Activated CD4-positive, alpha-beta T cell treated with anti-CD3 and anti-CD28 coated beads, Interleukin-10, Interleukin-2, amounts not matched to agents 100 ng/mL and 50 ng/mL, durations not matched to agents 16 hours and 8 hours (primary cell): ENCODE measurements around the gene CHMP4B.

Experiments used
- DNase-seq: peaks from one replicate; pipeline ENCODE4 v3.0.0-alpha.2; 2020

The CHMP4B gene

GRCh38 chr20:33822423-33822822 lies 11.3 kb downstream of the CHMP4B start:
- no peak for DNase-seq

GRCh38 chr20:33822991-33823390 lies 11.8 kb downstream of the CHMP4B start:
- DNase-seq, result no peak

DNA sequence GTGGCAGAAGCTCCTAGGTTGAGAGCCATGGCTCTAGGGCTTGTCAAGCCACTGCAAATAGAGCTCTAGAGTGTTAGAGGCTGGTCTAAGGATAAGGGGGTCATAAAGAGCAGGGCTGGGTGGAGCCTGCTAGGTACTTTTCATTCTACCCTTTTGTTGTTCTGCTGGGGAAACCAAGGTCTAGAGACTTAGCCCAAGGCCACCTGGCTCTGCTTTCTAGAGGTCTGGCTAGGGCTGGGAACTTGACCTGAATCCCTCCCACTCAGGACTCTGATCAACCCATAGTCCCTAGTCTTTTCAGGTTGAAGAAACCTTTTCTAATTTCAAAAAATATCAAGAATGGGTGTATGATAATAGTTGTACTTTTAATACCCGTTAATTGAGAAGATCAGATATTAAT lies 13.7 kb downstream of the CHMP4B start:
- DNase-seq, result no peak

DNA sequence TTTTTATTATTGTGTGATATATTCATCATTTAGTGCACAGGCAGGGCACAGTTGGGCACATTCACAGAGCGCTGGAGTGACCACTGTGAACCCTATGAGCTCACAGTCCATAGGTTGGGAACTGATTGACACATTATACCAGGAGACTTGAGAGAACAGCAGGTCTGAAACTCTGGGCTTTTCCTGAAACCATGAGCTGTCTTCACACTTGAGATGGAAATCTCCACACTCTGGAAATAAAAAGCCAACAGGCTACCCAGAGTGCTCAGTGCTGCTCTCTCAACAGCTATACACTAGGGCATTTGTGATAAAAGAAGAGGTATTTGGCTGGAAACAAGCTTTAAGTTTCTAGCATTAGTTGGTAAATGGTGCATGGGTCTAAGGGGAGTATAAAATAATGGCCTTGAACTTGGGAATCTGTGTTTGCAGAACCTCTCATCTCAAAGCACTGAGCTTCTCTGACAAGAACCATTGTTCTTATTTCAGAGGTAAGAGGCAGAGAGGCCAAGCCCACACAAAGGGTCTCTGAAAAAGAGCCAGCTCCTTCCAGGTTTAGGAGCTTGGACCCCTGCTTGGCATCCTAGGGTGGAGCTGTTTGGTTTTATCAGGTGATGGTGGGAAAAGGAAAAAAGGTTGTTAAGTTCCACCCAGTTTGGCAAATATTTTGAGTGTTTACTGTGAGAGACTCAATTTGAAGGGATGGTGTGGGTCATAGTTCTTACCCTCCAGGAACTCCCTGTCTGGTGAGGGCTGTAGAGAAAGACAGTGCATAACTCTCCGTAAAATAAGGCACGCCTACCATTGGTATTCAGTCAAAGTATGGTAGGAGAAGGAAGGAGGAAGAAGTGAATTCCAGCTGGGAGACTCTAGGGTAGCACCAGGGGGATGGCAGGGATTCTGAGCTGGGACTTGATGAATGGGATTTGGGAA lies 14.5 kb downstream of the CHMP4B start:
- no peak for DNase-seq

GRCh38 chr20:33826270-33826897 lies 15.2 kb downstream of the CHMP4B start:
- DNase-seq, result no peak

DNA sequence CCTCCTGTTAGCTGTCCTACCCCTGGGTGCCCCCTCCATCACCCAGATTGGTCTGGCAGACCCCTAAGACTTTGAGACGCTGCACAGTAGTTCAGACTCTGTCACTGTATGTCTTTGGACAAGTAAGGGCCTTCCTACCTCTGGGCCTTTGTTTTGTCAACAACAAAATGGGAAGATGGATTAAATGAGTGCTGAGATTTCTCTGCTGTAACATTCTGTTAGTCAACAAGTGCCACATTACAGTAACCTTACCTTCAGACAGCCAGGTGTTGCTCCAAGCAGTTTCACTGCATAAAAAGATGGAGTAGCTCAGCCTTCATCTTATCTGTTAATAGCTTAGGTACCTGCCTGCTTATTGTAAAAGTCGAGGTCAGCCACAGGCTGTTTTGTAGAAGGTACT lies 16.0 kb downstream of the CHMP4B start:
- no peak for DNase-seq

DNA sequence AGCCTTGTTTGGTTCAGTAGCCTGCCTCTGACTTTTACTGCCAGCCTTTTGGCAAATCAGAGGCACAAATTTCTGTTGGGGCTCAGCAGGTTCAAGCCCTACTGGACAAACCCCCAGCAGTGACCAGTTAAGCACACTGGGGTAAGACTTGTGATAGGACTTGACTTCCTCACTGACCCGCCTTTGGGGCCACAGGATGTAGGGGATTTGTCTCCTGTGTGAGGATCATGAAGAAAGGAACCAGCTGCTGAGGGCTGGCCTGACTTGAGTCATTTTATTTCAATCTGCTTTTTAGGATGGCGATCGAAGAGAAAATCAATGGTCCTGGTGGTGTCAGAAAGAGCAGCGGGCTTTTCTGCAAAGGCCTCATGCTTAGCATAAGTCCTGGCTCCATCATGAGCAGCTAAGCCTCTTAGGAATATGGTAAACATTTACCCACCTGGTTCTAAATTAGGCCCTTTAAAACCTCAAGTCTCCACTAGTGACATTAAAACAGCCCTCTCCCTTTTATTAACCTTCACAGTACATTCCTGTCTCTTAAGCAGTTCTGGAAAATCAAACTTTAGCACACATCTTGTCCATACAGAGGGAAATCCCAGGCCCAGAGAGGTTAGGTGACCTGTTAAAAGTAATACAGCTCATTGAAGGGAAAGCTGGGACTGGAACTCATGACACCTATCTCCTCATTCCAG lies 16.6 kb downstream of the CHMP4B start:
- DNase-seq, result no peak

DNA sequence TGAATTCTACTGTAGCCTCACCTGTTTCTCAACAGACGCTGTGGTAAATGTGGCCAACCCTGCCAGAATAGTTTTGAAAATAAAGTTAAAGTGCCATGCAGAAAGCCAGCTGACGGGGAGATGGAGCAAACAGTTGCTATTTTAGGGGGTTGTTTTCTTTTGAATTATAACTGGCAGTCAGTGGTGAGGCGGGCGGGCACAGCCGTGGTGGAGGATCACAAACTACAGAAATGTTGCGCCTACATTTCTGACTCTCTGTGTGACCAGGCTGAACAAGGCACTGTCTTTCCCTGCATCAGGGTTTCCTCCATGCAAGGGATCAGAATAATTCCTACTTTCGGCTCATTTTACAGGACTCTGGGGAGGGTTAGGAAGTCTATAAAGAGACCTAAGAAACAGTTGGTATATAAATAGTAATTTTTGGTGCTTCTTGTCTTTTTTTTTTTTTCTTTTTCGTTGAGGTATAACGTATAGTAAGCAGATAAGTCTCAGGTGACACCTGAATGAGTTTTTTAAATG lies 17.2 kb downstream of the CHMP4B start:
- DNase-seq, result no peak

DNA sequence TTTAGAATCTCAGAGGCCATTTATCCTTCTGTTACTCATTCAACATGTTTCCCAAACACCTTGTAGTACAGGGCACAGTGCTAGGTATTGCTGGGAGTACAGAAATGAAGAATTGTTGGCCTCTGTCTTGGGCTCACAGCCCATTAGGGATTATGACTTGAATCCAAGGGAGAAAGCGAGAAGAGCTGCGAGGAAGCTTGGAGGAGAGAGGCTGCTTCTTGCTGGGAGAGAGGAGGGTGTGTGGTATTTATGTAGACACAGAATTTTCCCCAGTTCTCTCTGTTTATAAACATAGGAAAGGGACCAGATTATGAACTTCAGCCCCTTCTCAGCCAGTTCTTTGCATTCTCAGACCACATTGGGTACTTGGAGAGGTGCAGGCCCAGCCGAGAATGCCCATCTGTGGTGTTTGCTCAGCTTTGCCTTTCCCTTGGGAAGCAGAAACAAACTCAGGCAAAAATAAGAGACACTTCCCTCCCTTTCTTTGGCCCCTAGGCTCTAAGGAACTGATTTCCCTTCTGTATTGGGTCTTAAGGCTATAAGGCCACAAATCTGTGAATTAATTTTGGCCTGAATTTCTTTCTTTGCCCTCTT lies 17.9 kb downstream of the CHMP4B start:
- no peak for DNase-seq

DNA sequence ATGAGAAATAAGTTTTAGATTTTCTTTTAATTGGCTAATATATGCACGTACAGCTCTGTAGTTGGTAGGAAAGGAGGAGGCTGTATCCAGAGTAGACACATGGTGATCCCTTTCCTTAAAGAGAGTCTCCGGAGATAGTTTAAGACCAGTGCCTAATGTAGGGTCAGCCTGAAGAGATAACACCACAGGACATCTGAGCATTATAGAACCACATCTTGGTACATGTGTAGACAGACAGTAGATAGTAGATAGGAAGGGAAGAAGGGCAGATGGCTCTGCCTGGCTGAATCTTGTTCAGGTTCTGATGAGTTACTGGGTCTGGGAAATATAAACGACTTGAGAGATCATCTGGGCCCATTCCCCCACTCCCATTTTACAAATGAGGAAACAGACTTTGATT lies 18.5 kb downstream of the CHMP4B start:
- DNase-seq, result no peak

GRCh38 chr20:33830371-33830770 lies 19.2 kb downstream of the CHMP4B start:
- no peak for DNase-seq

GRCh38 chr20:33832103-33832804 lies 21.1 kb downstream of the CHMP4B start:
- DNase-seq, result no peak

- DNase-seq, result no peak
These were observed 22.2 kb downstream of the CHMP4B start for GRCh38 chr20:33833333-33833732.

DNA sequence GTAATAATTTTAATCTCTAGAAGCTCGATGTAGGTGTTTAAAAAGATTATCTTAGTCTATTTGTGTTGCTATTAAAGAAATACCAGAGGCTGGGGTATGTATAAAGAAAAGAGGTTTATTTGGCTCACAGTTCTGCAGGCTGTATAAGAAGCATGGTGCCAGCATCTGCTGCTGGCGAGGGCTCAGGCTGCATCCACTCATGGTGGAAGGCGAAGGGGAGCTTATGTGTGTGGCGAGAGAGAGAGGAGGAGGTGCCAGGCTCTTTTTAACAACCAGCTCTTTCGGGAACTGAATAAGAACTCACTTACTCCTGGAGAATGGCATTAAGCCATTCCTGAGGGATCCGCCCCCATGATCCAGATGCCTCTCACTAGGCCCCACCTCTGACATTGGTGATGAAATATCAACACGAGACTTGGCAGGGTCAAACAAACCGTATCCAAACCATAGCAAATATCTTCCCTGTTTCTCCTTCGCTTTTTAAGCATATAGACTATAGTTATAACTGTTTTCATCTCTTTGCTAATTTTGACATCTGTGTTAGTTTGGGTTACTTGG lies 24.5 kb downstream of the CHMP4B start:
- no peak for DNase-seq

DNA sequence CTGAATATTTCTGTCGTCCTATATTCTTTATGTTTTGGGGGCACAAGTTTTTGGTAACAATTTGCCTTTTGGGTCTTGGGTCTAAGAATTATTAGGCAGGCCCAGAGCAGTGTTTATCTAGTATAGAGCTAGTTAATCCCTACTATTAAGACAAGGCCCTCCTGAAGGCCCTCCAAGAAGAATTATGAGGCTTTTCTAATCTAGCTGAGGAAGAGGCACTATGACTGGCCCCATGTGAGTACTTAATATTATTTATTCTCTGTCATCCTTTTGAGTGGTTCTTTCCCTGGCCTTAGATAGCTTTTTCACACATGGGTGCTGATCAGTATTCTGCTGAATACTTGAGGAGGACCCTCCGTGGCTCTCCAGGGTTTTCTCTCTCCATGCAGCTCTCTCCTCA lies 25.1 kb downstream of the CHMP4B start:
- no peak for DNase-seq

GRCh38 chr20:33837096-33837830 lies 26.1 kb downstream of the CHMP4B start:
- DNase-seq, result no peak

GRCh38 chr20:33838035-33838864 lies 27.1 kb downstream of the CHMP4B start:
- DNase-seq, result no peak

GRCh38 chr20:33839591-33839990 lies 28.4 kb downstream of the CHMP4B start:
- no peak for DNase-seq

- DNase-seq, result no peak
These were observed 29.0 kb downstream of the CHMP4B start for GRCh38 chr20:33840160-33840559.

DNA sequence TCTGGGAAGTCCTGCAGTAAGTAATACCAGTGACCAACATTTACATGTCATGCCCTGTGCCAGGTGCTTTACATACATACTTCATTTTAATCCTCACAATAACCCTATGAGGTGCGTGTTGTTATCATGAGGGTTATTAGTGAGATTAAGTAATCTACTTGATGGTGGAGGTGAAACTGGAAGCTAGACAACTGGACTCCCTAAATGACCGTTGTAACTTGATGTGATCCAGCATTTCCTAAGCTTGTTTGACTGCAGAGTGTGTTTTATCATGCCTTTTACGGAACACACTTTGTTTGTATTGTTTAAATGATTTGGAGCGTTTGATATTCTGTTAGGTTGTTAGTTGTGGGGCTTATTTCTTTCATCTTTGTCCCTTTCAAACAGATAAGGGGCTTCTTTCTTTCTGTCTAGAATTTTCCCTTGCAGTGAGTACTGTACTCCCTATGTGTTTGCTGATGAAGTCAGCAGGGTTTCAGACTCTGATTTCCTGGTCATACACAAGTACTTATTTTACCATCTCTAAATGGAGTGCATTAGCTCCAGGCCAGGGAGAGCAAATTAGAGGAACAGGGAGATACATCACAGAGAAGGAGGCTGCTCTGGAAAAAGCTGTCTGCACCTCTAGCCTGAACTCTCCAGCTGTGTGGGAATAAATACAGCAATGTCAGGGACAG lies 29.7 kb downstream of the CHMP4B start:
- no peak for DNase-seq
